ENCODE results near the gene ELAVL3.

DNA sequence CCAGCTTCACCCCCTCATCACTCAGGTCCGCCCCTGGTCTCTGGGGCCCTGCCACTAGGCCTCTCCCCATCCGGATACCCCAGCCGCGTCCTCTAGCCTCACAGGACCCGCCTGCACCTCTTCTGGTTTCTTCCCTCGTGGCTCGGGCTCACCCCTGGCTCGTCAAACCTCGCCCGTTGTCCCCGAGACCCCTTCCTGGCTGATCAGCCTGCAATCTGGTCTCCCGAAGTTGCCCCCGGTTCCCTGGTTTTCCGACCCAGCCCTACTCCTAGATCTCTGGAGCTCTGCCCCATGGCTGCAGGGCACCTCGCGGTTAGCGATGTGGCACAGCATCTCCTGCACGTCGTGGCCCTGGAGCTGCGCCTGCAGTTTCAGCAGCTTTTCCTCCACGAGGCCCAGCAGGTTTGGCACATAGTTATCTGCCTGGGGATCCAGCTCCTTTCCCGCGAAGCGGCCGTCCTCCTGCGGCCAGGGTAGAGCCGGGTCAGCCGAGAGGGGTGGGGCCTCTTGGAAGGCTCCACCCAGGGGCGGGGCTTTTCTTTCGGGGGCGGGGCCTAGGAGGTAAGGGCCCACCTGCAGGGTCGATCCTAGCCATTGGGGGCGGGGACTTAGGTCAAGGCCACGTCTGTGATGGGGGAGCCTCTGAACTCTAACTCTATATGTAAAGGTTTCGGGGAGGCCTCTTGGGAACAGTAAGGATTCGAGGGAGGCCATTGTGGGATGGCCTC is 59.3 kb downstream of the ELAVL3 start:
- TF ChIP-seq POLR2A (IDR thresholded peaks at IDR 0.05; ENCODE audit: low read length) = no peak
- TF ChIP-seq GATA1 (IDR thresholded peaks at IDR 0.05; ENCODE audit: low read depth, low read length) = no peak
